Glutamatergic neuron (in vitro differentiated cells): ENCODE measurements around the gene NGDN. TPM values are rescaled to one million over a fixed set of nuclear protein-coding genes. Genes with fewer than 3 reads are reported as not detected.

ENCODE experiments used
- DNase-seq: peaks from one replicate; pipeline ENCODE4 v3.0.0; 2022
- H3K27ac Mint-ChIP-seq: one replicate; pipeline ENCODE4 v1.8.0; 2020; ENCODE audit warnings: mild to moderate bottlenecking, mixed read lengths, inconsistent platforms; ENCODE audit not compliant: unreplicated experiment
- H3K27me3 Mint-ChIP-seq: one replicate; pipeline ENCODE4 v1.8.0; 2020; ENCODE audit warnings: mild to moderate bottlenecking, moderate library complexity, mixed read lengths, inconsistent platforms; ENCODE audit not compliant: unreplicated experiment
- H3K36me3 Mint-ChIP-seq: one replicate; pipeline ENCODE4 v1.8.0; 2020; ENCODE audit warnings: mild to moderate bottlenecking, mixed read lengths, inconsistent platforms; ENCODE audit not compliant: unreplicated experiment
- H3K4me1 Mint-ChIP-seq: one replicate; pipeline ENCODE4 v1.8.0; 2020; ENCODE audit warnings: mild to moderate bottlenecking, low read depth, mixed read lengths, inconsistent platforms; ENCODE audit not compliant: unreplicated experiment
- H3K4me3 Mint-ChIP-seq: one replicate; pipeline ENCODE4 v1.8.0; 2020; ENCODE audit warnings: mild to moderate bottlenecking, mixed read lengths, inconsistent platforms; ENCODE audit not compliant: unreplicated experiment
- H3K9me3 Mint-ChIP-seq: one replicate; pipeline ENCODE4 v1.8.0; 2020; ENCODE audit warnings: mild to moderate bottlenecking, moderate library complexity, mixed read lengths, inconsistent platforms; ENCODE audit not compliant: unreplicated experiment
- CTCF ChIP-seq: fragments of 200-600 bp; sonication (generic); IDR thresholded peaks from one replicate; pipeline ENCODE4 v1.5.0; 2021; ENCODE audit not compliant: partially characterized antibody, unreplicated experiment
- total RNA-seq: library from RNA; stranded (reverse); fragmentation: NEBNext Ultra II Directional; extraction: Animal tissue kit (Norgen Biotek cat#: 25700); gene quantifications from one replicate; pipeline ENCODE4 v1.2.1, GENCODE V29; 2021; ENCODE audit not compliant: unreplicated experiment

The NGDN gene
- total RNA-seq, 1 donor from 2014 or later = 46.5 TPM

GRCh38 chr14:23470947-23471346, 1.4 kb downstream of the NGDN start:
- Mint-ChIP-seq H3K36me3 (no peaks in the 10 kb centered on the region), H3K9me3 (peaks cover 2% of the 10 kb centered on the region), H3K4me1 (peaks cover 3% of the 10 kb centered on the region), H3K4me3 (peak overlapping the region; percentile 55), H3K27me3 (no peaks in the 10 kb centered on the region), H3K27ac (no peak overlapping the region)
- TF ChIP-seq CTCF = no peak
- DNase-seq = no peak

GRCh38 chr14:23478109-23478759, 8.7 kb downstream of the NGDN start:
- Mint-ChIP-seq H3K9me3 (no peaks in the 10 kb centered on the region), H3K4me3 (peak overlapping the region; percentile 17), H3K4me1 (peaks cover 24% of the 10 kb centered on the region), H3K27me3 (peaks cover 3% of the 10 kb centered on the region), H3K36me3 (no peaks in the 10 kb centered on the region), H3K27ac (peak overlapping the region; percentile 49)
- peak; percentile 94 for TF ChIP-seq CTCF
- DNase-seq = peak; percentile 65

DNA sequence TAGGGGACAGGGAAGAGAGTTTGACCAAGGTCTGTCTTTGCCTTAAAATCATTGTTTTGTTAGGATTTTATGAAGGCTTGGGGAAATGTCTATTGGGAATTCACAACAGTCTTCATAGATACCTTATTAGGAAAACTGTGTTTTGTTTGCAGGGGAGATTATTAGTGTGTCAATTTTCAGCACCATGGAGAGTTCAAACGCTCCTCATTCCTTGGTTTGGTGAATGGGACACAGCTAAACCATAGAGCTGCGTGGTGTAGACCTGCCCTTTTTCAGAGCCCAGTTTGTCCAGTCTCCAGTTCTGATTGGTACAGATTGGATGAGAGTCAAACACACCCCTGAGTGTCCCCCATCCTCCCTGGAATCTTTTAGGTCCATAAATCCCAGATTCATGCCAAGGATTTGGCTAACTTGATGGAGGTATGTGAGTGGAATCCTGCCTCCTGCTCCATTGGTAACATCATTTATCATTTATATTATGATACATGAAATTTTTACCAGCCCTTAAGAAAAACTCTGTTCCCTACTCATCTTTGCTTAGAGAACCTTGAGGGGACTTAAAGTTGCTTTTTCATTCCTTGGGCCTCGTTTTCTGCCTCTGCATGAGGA, 12.0 kb downstream of the NGDN start:
- no peaks in the 10 kb centered on the region for H3K9me3 Mint-ChIP-seq
- peaks cover 44% of the 10 kb centered on the region for H3K4me1 Mint-ChIP-seq
- H3K27ac Mint-ChIP-seq = peak overlapping the region; percentile 95
- TF ChIP-seq CTCF = no peak
- H3K4me3 Mint-ChIP-seq = peak overlapping the region; percentile 86
- H3K36me3 Mint-ChIP-seq = no peaks in the 10 kb centered on the region
- DNase-seq = no peak
- H3K27me3 Mint-ChIP-seq = peaks cover 3% of the 10 kb centered on the region

GRCh38 chr14:23481979-23482822, 12.7 kb downstream of the NGDN start:
- peaks cover 44% of the 10 kb centered on the region for H3K4me1 Mint-ChIP-seq
- no peaks in the 10 kb centered on the region for H3K9me3 Mint-ChIP-seq
- H3K4me3 Mint-ChIP-seq = peak overlapping the region; percentile 86
- H3K36me3 Mint-ChIP-seq = no peaks in the 10 kb centered on the region
- peak overlapping the region; percentile 95 for H3K27ac Mint-ChIP-seq
- peaks cover 3% of the 10 kb centered on the region for H3K27me3 Mint-ChIP-seq
- peak; percentile 26 for DNase-seq
- peak; percentile 20 for TF ChIP-seq CTCF
